UCSD-AML1 (cell line): Measurements from ENCODE around the gene TMEM132A.

ENCODE experiments used
- DNase-seq: peaks from one replicate; lab custom pipeline; 2025; ENCODE audit not compliant: unreplicated experiment; lab: John Stamatoyannopoulos, UW

TMEM132A gene

GRCh38 chr11:60921777-60922335, 2.4 kb upstream of the TMEM132A start:
- no peak for DNase-seq

- DNase-seq = no peak
These were observed 1.4 kb upstream of the TMEM132A start for GRCh38 chr11:60922906-60923305.

- DNase-seq = no peak
These were observed 934 bp upstream of the TMEM132A start for GRCh38 chr11:60923326-60923725.

- DNase-seq = no peak
These were observed 505 bp upstream of the TMEM132A start for GRCh38 chr11:60923800-60924109.

- DNase-seq = no peak
These were observed 920 bp downstream of the TMEM132A start for GRCh38 chr11:60924906-60925853.

GRCh38 chr11:60925868-60926267, 1.6 kb downstream of the TMEM132A start:
- no peak for DNase-seq

- no peak for DNase-seq
These were observed 2.2 kb downstream of the TMEM132A start for GRCh38 chr11:60926500-60926899.

- DNase-seq = no peak
These were observed 2.9 kb downstream of the TMEM132A start for GRCh38 chr11:60927061-60927592.

GRCh38 chr11:60927600-60927999, 3.3 kb downstream of the TMEM132A start:
- no peak for DNase-seq

GRCh38 chr11:60928563-60929001, 4.3 kb downstream of the TMEM132A start:
- DNase-seq = no peak

- DNase-seq = no peak
These were observed 5.5 kb downstream of the TMEM132A start for GRCh38 chr11:60929764-60930163.

GRCh38 chr11:60930394-60930793, 6.1 kb downstream of the TMEM132A start:
- DNase-seq = no peak

- DNase-seq = no peak
These were observed 7.7 kb downstream of the TMEM132A start for GRCh38 chr11:60931917-60932316.

- DNase-seq = no peak
These were observed 8.5 kb downstream of the TMEM132A start for GRCh38 chr11:60932605-60933356.

GRCh38 chr11:60933416-60934123, 9.3 kb downstream of the TMEM132A start:
- no peak for DNase-seq

- DNase-seq = no peak
These were observed 10.0 kb downstream of the TMEM132A start for GRCh38 chr11:60934124-60934789.

GRCh38 chr11:60934790-60935605, 10.7 kb downstream of the TMEM132A start:
- DNase-seq = no peak

GRCh38 chr11:60935676-60936442, 11.6 kb downstream of the TMEM132A start:
- DNase-seq = no peak
